ELF-1 (cell line): Measurements from ENCODE around the gene KNSTRN.

Experiments
- DNase-seq: peaks from one replicate; pipeline ENCODE4 v3.0.0-alpha.2; 2016; ENCODE audit warnings: low read depth, low spot score

KNSTRN gene, protein sequence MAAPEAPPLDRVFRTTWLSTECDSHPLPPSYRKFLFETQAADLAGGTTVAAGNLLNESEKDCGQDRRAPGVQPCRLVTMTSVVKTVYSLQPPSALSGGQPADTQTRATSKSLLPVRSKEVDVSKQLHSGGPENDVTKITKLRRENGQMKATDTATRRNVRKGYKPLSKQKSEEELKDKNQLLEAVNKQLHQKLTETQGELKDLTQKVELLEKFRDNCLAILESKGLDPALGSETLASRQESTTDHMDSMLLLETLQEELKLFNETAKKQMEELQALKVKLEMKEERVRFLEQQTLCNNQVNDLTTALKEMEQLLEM

DNA sequence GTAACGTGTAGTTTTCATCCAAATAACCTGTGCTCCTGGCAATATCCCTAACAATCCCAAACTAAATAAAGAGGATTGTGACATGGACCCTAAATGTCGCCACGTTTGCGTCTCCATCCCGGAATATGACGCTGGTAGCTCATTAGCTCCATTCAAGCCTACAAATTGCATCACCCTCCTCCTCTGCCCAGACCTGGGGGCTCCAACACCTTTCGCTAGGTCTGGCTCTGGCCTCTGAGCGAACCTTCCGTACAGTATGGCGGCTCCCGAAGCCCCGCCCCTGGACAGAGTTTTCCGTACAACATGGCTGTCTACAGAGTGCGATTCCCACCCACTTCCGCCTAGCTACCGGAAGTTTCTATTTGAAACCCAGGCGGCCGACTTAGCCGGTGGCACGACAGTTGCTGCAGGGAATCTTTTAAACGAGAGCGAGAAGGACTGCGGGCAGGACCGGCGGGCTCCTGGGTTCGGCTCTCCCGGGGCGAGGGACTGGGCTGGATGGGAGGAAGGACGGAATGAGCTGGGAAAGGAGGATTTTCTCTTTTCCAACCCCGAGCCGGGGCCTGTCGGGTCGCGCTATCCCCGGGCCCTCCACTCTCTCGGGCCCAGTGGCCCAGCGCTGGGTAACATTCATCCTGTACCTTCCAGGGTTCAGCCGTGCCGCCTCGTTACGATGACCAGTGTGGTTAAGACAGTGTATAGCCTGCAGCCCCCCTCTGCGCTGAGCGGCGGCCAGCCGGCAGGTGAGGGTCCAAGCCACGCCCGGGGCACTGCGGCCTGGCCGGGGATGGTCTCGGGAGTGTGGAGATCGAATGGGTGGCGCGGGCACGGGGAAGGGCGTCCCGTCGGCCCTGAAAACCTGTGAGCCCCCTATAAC lies at the start of gene KNSTRN:
KNSTRN (plus strand) TSS at position 142 of the 877 bp plus-strand sequence; CDS start at position 257, 115 bp downstream.
- peak; percentile 96 for DNase-seq

DNA sequence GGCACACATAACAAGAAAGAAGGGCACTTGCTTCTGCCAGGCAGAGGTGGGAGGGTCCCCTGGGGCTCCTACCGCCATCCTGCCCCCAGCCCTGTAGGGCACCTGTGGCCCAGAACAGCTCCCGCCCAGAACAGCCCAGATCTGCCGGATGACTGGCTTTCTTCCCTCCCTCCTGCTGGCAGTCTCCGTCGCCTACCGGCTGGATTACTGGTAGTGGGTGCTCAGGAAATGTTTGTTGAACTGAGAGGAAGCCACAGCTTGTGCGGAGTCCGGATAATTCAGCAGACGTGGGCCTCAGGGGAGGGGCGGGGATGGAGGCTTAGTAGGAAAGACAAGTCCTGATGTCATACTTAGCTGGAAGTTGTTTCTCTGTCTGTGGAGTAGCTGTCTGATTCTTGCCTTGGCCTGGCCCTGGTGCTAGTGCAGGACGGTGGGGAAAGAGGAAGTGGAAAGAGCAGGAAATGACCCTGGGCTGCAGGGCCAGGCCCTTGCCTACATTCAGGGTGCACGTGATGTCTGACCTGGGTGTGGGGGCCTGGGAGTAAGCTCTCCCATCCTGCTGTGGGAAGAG lies 48.5 kb upstream of the KNSTRN start:
- DNase-seq = peak; percentile 60

DNA sequence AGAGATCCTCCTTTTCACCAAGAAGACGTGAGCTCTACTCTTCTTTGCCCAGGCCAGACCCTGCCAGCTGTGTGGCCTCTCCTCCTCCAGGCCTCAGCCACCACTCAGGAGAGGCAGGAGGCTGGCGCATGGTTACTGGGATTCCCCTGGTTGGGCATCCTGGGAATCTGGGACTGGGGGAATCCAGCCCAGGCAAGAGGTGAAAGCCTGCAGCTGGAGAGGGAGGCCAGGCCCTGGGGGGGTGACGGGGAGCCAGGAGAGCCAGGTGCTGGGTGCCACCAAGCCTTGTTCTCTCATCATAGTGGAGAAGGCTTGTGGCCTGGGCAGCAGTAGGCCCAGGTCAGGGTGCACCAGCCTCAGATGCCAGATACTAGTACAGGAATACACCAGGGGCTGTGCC lies 48.0 kb upstream of the KNSTRN start:
- DNase-seq = no peak

DNA sequence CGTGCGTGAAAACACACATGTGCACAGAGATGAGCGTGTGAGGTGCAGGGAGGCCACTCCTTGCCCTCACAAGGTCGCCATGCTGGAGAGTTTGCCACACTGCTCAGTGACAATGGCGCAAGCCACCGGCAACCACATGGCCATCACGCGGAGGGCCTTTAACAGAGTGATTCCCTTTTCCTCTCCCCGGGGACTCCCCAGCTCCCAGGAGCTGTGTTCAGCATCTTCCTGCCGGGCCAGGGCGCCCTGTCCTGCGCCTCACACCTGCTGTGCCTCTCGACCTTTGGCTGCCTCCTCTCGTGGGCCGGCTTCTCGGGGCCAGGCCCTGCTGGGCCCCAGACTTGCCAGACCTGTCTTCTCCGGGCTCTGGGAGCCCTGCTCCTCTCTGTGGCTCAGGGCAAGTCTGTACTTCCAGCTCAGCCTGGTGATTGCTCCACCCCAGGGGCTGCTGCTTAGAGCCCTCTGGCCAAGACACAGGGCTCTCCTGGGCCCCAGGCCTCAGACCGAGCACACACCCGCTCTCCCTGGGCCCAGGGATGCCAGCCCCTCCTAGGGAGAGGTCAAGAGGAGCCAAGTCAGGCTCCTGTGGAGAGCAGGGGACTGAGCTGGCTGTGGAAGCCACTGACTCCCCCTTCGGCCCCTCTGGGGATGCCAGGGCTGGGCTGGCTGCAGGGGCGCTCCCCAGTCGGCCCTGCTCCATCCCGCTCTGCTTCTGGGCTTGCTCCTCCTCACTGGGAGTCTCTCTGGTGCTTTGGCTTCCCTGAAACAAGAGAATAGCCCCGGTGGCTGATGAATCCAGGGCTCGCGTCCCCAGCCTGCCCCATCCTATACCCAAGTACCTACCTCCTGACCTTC lies 47.4 kb upstream of the KNSTRN start:
- no peak for DNase-seq

DNA sequence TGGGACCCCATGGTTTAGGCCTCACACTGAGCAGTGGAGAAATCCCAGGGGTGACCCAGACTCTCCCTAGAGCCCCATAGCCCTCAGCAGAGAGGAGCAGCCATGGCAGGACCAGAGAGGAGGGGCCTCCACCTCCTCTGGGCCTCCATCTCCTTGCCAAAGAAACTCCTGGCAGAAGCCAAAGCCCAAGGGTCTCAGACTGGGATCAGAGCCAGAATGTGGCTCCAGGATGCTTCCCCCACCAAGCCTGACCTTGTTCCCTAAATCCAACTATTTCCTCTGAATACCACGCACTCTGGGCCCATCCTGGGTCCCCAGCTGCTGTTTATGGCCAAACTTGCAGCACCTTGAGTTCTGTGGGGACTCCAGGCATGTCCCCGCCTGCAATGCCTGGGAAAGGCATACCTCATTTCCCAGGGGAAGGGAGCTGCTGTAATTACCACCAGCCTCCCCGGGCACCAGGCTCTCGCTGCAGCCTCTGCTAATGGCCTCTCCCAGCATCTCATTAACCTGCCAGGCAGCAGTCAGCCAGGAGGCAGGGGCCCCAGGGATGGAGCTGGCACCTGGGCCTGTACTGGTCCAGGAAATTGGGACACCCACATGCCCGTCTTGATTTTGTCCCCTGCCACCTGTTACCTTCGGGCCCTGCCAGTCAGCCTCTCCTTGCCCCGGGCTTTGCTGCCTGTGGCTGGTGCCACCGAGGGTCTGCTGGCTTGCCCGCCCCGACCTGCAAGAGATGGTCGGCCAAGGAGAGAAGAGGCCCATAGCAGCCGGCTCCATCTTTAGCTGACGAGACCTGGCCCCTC lies 46.4 kb upstream of the KNSTRN start:
- DNase-seq = no peak

DNA sequence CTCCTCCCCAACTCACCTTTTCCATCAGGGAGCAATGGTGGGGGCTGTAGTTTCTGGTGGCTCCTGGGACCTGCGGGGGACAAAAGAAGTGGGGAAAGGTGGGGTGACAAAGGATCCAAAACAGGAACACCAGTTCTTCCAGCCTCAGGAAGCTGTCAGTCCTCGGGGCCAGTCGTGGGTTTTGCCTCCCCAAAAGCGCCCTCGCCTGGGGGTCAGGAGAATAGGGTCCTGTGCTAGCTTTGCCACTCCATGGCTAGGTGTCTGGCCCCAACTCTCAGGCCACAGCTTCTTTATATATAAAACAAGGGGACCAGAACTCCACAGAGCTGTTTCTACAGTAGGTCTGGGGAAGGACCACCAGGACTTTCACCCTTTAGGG lies 45.8 kb upstream of the KNSTRN start:
- DNase-seq = no peak

DNA sequence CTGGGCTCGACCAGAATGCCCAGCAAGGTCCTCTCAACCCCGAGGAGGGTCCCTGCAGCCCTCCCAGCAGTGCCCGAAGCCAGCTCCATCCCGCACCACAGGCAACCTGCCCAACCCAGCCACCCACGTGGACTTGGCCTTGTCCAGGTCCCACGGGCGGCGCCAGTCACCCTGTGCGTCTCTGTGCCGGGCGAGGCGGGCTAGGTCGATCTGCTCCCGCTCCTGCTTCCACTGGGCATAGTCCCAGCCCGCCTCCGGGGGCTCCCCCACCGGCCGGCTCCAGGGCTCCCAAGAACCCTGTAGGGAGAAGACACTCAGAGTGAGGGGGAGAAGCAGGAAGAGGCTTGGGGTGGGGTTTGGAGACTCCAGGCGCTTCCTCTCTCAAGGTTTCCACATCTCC lies 44.9 kb upstream of the KNSTRN start:
- no peak for DNase-seq

DNA sequence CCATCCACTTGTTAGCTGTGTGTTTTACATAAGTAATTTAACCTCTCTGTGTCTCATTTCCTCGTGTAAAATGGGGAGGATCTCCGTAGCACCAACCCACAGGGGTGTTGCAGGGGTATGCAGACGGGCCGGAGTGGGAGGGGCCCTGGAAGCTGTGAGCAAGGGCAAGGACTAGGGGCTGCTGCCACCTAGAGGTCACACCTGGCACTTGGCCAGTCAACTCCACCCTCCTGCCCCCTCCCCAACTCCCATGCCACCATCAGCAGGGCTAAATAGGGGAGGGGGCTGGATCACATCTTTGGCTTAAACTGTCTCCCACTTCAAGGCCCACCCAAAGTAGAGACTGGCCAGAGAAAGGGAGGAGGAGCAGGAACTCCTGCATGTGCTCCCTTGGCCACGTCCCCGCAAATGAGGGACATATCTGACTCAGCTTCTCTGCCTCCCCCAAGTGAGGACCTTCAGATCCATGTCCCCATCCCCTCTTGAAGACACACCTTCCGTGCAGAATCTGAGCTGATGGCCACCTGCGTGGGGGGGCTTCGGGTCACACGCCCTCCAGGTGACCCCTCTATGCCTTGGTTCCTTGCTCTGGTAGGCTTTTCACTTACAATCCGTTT lies 44.4 kb upstream of the KNSTRN start:
- DNase-seq = peak; percentile 88

DNA sequence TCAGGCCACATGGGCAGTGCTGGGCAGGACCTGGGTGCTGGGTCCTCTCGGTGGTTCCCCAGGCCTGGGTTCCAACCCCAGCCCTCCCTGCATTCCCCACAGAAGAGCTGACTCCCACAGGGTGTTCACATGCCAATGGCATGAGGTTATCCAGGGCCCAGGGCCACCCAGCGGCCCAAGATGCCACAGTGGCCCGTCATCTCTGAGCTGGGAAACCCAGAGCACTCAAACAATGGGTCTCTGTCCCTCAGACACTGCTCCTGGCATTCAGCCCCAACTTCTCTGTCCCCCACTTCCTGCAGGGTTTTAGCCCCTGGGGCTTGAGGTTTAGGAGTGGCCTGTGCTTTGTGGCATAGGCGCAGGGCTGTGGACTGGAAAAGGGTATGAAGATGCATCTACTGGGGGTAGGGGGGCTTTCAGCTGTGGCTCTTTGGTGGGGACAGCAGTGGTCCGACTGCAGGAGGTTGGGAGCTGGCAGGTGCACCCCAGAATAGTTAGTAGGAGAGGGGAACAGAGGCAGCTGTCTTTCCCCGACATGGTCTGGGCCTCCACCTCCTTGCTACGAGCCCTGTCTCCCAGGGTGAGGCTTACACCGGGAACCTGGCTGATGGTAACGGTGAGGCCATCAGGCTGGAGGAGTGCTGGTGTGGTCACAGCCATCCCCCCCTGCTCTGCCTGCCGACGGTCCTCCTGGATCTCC lies 43.5 kb upstream of the KNSTRN start:
- DNase-seq = no peak

DNA sequence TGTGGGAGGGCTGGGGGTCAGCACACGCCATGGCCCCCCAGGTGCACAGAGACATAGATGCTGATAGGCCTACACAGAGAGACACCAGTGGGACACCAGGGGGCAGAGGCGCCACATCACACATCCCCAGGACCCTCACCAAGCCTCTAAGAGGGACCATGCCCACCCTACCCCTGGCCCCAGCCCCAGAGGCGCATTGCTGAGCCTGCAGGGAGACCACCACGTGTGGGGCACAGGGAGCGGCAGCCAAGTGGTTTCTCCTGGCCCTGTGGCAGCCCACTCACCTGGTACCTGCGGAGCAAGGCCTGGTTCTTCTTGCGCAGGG lies 42.9 kb upstream of the KNSTRN start:
- DNase-seq = no peak

DNA sequence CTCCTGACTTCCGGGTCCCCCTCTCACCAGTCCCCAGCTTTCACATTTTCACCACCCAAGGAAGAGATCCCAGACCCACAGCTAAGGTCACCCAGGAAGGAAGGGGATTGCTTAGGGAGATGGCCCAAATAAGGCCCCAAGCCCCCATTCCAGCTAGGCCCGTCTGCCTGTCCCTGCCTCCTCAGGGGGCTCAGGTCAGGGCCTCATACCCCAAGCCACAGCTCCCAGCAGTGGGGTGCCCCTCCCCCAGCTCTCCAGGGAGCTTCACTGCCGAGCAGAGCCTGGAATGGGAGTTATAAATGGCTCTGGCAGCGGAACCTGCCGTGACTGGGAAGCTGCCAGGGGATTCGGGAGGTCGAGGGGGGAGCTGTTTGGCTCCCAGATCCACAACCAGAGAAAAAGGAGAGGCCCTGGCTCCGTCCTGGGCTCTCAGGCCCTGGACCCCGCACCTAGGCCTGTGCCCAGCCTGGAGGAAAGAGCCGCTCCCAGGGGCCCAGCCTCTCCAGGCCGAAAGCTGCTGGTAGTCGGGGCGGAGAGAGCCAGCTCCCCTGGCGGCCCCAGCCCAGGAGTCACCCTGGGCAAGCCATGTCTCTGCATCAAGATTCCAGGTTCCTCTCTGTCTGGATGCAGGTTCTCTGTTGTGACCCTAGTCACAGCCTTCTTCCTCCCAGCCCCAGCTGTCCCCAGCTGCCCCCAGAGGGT lies 42.3 kb upstream of the KNSTRN start:
- DNase-seq = no peak

DNA sequence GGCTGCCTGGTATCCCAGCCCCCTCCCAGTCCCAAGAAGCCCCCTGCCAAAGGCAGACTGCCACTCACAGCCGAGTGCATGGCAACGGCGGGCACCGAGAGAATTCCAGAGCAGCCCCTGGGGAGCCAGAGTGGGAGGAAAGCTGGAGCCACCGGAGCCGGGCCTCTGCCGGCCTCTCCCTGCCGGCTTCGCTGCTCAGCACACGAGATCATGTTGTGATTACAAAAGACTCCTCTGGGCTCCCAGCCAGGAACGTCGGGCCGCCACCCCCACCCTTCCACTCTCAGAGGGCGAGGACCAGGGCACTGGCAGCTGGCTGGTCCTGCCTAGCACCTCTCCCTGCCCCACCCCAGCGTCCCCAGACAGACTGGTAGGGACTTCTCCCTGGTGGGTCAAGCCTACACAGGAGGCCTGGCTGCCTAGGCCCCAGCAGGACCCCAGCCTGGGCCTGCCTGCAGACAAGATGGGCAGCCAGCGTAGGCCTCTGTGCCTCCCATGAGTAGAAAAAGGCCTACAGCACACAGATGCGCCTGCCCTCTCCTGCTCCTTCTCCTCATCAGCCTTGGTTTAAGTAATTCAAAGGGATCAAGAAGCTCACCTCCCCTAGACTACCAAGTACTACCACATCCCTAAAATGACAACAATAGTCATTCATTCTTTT lies 41.7 kb upstream of the KNSTRN start, which contains the start of gene CCDC9B:
CCDC9B (minus strand) TSS at position 200 of the 661 bp plus-strand sequence; CDS start at position 80, 120 bp downstream.
- no peak for DNase-seq

DNA sequence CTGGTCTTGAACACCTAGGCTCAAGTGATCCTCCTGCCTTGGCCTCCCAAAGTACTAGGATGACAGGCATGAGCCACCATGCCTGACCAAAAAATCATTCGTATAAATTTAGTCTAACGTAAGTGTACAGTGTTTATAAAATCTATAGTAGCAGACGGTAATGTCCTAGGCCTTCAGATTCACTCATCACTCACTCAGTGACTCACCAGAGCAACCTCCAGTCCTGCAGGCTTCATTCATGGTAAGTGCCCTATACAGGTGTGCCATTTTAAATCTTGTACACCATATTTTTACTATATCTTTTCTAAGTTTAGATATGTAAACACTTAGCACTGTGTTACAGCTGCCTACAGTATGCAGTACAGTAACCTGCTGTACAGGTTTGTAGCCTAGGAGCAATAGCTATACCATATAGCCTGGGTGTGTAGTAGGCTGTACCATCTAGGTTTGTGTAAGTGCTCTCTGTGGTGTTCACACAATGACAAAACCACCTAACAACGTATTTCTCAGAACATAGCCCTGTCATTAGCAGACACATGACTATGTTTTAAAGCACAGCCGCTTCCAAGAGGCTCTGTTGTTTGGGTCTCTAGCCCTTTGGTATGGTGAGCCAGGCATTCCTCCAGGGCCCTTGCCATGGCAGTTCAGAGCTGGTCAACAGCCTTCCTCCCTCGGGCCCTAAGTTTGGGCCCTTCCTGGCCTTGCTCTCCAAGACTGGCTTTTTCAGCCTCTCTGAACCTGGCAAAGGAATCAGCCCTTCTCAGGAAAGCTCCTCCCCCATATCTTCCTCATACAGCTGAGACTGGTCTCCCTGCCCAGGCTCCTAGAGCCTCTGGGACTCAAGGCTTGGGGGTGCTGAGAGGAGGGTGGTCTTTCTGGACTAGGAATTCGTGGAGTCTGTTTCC lies 39.9 kb upstream of the KNSTRN start:
- no peak for DNase-seq

DNA sequence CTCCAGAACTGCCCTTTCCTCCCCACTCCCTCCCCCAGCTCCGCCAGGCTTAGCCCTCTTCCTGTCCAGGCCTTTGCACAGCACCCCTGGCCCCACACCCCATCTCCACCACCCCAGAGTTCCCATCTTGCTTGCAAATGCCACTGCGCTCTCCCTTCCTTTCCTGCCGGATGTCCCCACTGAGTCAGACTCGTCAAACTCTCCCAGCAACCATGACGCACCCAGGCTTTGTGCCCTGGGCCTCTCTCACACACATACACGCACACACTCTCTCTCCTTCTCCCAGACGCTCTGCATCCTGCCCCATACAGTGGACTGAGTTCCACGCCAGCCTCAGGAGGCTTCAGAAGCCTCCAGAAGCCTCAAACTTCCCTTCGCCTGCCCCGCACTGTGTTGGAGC lies 39.0 kb upstream of the KNSTRN start:
- DNase-seq = no peak

DNA sequence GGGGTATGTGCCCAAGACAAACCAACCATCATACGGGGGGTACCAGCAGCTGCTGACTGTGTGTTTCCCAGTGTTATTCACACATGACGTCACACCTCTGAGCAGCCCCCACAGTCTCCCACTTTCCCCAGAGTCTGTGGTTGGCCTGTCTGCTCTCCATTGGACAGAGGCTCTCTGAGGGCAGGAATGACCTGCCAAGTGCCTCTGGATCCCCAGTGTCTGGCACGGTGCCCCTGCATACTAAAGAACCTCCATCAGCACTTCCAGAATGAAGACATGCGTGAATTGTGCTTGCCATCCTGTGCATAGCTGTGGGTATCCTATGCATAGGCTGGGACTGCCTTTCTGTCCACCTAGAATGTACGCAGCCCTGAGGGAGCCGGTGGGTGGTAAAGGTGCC lies 38.3 kb upstream of the KNSTRN start:
- DNase-seq = no peak

DNA sequence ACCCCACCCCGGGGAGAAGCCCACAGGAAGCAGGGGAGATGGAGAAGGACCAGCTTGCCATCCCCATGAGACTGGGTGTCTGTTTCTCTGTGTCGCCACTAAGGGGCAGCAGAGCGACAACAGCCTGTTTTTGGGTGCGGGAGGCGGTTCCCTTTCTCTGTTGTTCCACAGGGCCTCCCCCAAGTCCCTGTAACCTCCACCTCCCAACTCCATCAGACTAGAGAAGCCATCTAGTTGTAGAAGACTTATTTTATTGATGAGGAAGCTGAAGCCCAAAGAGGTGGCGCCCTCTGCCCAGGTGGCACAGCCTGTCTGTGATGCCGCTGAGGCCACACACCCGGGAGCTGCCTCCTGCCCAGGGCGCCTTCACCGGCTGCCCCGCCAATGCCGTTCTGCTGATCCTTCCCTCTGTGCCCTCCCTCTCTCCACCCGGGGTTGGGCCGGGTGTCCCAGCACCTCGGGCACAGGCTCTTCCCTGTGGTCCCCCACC lies 37.8 kb upstream of the KNSTRN start:
- no peak for DNase-seq

DNA sequence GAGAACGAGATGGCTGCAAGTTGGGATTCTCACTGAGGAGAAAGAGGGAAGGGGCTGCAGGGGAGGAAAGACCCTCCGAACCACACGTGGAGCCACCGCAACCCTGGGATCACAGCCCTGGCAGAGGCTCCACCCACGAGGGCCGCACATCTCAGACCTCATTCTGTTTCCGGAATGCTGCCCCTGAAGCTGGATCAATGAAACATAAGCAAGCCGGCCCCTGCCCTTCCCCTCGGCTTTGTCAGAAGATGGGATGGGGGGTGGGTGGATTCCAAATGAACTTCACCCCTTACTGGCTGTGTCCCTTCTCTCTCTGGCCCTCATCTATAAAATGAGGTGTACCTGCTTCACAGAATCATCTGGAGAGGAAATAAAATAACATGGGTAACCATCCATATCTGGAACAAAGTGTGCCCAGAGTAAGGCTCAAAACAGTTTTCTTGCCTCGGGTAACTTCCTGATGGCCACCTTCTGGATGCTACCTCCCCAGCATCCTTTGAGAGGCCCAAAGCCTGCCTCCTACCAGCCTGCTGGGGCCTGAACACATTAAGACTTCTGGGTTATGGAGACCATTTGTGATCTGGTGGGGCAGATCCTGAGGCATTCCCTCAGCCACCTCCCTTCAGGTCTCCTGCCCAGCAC lies 37.2 kb upstream of the KNSTRN start:
- DNase-seq = no peak
